ENCODE results near the gene GLI3.

DNA sequence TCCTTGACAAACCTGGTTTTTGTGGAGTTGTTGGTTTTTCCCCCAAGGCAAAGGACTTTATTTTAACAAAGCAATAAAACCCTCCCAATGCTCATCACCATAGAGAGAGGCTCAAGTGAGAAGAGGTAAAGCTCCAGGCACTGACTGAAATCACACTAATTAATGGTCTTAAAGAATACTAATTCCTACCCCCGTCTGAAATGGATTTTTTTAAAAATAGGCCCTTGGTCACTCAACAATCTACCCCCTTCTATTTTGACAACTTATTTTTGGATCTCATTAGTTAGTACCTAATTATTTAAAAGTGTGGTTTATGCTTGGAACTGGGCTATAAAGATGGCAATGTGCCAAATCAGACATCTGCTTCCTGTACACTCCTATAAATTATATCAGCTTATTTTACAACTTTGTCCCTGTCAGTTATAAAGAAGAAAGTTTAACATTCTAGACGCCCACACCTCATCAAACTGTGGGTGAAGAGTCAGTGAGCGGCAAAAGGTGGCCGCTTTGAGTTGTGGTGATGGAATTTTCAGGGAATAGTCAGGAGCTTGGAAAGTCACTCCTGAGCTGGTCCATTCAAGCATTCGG, 10.6 kb downstream of the GLI3 start:
- TF ChIP-seq, protein P1, sequence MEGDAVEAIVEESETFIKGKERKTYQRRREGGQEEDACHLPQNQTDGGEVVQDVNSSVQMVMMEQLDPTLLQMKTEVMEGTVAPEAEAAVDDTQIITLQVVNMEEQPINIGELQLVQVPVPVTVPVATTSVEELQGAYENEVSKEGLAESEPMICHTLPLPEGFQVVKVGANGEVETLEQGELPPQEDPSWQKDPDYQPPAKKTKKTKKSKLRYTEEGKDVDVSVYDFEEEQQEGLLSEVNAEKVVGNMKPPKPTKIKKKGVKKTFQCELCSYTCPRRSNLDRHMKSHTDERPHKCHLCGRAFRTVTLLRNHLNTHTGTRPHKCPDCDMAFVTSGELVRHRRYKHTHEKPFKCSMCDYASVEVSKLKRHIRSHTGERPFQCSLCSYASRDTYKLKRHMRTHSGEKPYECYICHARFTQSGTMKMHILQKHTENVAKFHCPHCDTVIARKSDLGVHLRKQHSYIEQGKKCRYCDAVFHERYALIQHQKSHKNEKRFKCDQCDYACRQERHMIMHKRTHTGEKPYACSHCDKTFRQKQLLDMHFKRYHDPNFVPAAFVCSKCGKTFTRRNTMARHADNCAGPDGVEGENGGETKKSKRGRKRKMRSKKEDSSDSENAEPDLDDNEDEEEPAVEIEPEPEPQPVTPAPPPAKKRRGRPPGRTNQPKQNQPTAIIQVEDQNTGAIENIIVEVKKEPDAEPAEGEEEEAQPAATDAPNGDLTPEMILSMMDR (IDR thresholded peaks at IDR 0.05): no peak
- TF ChIP-seq ZFX (IDR thresholded peaks at IDR 0.05; ENCODE audit: borderline replicate concordance): no peak

Measured in 22Rv1 (cell line).